GM23248 (cell line): ENCODE measurements around the gene KRTAP2-1. TPM values are rescaled to one million over a fixed set of nuclear protein-coding genes. Genes with fewer than 3 reads are reported as not detected.
"Not testable (repeated sequence)": the region's sequence is repeated elsewhere in the genome, so short reads cannot be mapped to it uniquely, and the experiment has no call there.

Experiments used
- DNase-seq: peaks from one replicate; pipeline ENCODE4 v3.0.0-alpha.2; 2015
- H2AFZ ChIP-seq: fragments of 200-600 bp; sonication (generic); 2 replicates; pipeline ENCODE4 v1.6.1; 2016; ENCODE audit warnings: antibody characterized with exemption
- H3F3A ChIP-seq: fragments of 200-600 bp; sonication (generic); 2 replicates; pipeline ENCODE4 v1.6.1; 2016; ENCODE audit warnings: mild to moderate bottlenecking, antibody characterized with exemption, mixed run types; ENCODE audit not compliant: insufficient read depth
- H3K27ac ChIP-seq: fragments of 200-600 bp; sonication (generic); 2 replicates; pipeline ENCODE4 v1.5.1; 2016; ENCODE audit warnings: mild to moderate bottlenecking
- H3K27me3 ChIP-seq: fragments of 200-600 bp; sonication (generic); replicated peaks from 2 replicates; pipeline ENCODE4 v1.6.1; 2016; ENCODE audit warnings: mild to moderate bottlenecking; ENCODE audit not compliant: insufficient read depth
- H3K36me3 ChIP-seq: fragments of 200-600 bp; sonication (generic); 2 replicates; pipeline ENCODE4 v1.6.1; 2016; ENCODE audit warnings: low read depth, mild to moderate bottlenecking
- H3K4me1 ChIP-seq: fragments of 200-600 bp; sonication (generic); 2 replicates; pipeline ENCODE4 v1.6.1; 2016; ENCODE audit warnings: mild to moderate bottlenecking; ENCODE audit not compliant: insufficient read depth
- H3K4me2 ChIP-seq: fragments of 200-600 bp; sonication (generic); one replicate; pipeline ENCODE4 v1.6.1; 2016; ENCODE audit warnings: mild to moderate bottlenecking; ENCODE audit not compliant: unreplicated experiment
- H3K4me3 ChIP-seq: fragments of 200-600 bp; sonication (generic); 2 replicates; pipeline ENCODE4 v1.5.1; 2016; ENCODE audit warnings: mild to moderate bottlenecking
- H3K79me2 ChIP-seq: fragments of 200-600 bp; sonication (generic); 2 replicates; pipeline ENCODE4 v1.6.1; 2016; ENCODE audit warnings: mild to moderate bottlenecking; ENCODE audit not compliant: insufficient read depth
- H3K9ac ChIP-seq: fragments of 200-600 bp; sonication (generic); 2 replicates; pipeline ENCODE4 v1.6.1; 2016; ENCODE audit warnings: mild to moderate bottlenecking
- H3K9me2 ChIP-seq: fragments of 200-600 bp; sonication (generic); 2 replicates; pipeline ENCODE4 v1.6.1; 2016; ENCODE audit warnings: mixed run types, mild to moderate bottlenecking, moderate library complexity; ENCODE audit not compliant: insufficient read depth
- H3K9me3 ChIP-seq: fragments of 200-600 bp; sonication (generic); one replicate; pipeline ENCODE4 v1.6.1; 2017; ENCODE audit warnings: low read depth
- H4K20me1 ChIP-seq: fragments of 200-600 bp; sonication (generic); 2 replicates; pipeline ENCODE4 v1.6.0; 2016; ENCODE audit not compliant: insufficient read depth
- EZH2 ChIP-seq: fragments of 200-600 bp; sonication (generic); IDR thresholded peaks from 2 replicates; pipeline ENCODE4 v1.6.1; 2018; ENCODE audit warnings: antibody characterized with exemption, mild to moderate bottlenecking; ENCODE audit not compliant: insufficient read depth, poor library complexity, severe bottlenecking
- EZH2phosphoT487 ChIP-seq: fragments of 200-600 bp; sonication (generic); IDR thresholded peaks from 2 replicates; pipeline ENCODE4 v1.6.1; 2018; ENCODE audit warnings: antibody characterized with exemption, moderate library complexity, mild to moderate bottlenecking, low read depth; ENCODE audit not compliant: insufficient read depth
- WGBS, 2 experiments: methylation state at CpG; one replicate each; pipeline ENCODE4 v1.1.6; 2015 to 2017; ENCODE audit warnings: low lambda C conversion rate in 2 of 2, low coverage in 1 of 2; ENCODE audit errors: missing lambda C conversion rate in 2 of 2; 5-methylcytosine and 5-hydroxymethylcytosine counted together
- in situ Hi-C: fragments of 300-500 bp; cut with MboI; formaldehyde crosslinking; loops from 2 replicates; pipeline ENCODE4 v1.15.0; 2020
- polyA plus RNA-seq: library from polyadenylated mRNA; unstranded; fragments of >200 nt; fragmentation: Nextera tagmentation; extraction: Ambion mirVana; gene quantifications from 2 replicates; pipeline ENCODE4 v1.2.1, GENCODE V29; 2016
- total RNA-seq: library from RNA; depleted of rRNA; stranded (reverse); fragments of >200 nt; shearing (Covaris generic); gene quantifications from 2 replicates; pipeline ENCODE4 v1.2.3, GENCODE V29; 2014

The KRTAP2-1 gene
- total and polyA plus RNA-seq, 2 experiments from 2014 or later = not detected

DNA sequence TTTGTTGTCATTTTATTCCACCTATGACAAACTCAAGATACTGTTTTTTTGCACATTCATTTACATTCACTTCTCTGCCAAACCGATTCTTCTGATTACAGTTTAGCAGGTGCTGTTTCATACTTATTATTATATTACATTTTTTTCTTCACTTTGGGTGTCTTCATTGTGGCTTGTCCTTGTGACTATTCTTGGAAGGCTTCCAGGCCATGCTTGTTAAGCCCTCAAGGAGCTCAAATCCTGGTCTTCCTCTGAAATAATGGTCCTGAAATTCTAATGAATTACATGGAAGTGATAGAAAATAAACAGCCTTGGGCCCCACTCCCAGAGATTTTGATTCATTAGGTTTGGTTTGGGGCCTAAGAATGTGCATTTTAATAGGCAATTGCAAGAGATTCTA lies 17.2 kb upstream of the KRTAP2-1 start:
- DNase-seq = no peak
- Histone ChIP-seq H3K79me2 (no peaks in the 10 kb centered on the region), H3K9ac (no peak overlapping the region), H3F3A (peaks cover 69% of the 10 kb centered on the region), H3K4me2 (no peak overlapping the region), H4K20me1 (no peaks in the 10 kb centered on the region), H3K27ac (no peak overlapping the region), H3K9me2 (no peaks in the 10 kb centered on the region), H3K9me3 (no peaks in the 10 kb centered on the region), H3K27me3 (no peaks in the 10 kb centered on the region), H2AFZ (no peak overlapping the region), H3K36me3 (no peaks in the 10 kb centered on the region), H3K4me3 (no peak overlapping the region), H3K4me1 (peaks cover 62% of the 10 kb centered on the region)
- in situ Hi-C loops = no loop called here
- WGBS, 2 experiments = 100% methylated on average over 1 of the region's 1 CpG
- TF ChIP-seq EZH2 (no peak), EZH2phosphoT487 (no peak)

DNA sequence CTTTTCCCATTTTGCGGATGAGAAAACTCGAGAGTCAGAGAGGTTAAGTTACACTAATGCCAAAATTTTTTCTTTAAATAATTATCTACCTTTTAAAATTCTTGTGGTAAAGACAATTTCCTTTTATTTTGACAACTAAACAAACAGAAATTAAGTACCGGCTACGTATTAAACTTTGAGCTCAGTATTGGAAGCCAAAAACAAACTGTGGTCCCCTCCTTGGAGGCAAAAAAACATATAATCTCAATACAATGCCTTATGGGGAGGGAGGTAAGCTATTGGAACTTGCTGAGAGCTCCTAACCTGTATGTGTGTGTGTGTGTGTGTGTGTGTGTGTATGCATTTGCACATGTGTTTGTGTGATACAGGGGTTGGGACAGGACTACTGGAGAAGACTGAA lies 16.3 kb upstream of the KRTAP2-1 start:
- peak overlapping the region; percentile 85 for H3K27ac ChIP-seq

DNA sequence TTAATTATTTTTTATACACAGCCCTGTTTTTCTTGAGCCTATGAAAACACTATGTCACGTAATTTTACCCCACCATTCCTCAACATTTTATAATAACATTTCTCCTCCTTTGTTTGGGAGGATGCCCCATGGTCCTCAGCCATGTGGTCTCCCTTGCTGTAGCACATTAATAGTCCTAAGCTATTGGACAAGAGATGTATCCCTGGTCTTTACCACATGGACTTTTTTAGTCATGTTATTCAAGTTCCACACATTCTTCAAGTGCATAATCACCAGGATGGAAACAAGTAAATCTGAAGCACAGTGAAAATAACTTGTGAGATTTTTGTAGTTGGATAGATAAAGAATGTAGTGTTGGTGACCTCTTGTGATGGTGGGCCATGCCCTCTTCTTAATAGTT lies 14.8 kb upstream of the KRTAP2-1 start:
- TF ChIP-seq EZH2 = no peak
- no peak for TF ChIP-seq EZH2phosphoT487
- DNase-seq = peak; percentile 87
- Histone ChIP-seq H4K20me1 (no peaks in the 10 kb centered on the region), H2AFZ (no peak overlapping the region), H3K4me3 (no peak overlapping the region), H3K79me2 (no peaks in the 10 kb centered on the region), H3K9ac (peak overlapping the region; percentile 46), H3K9me2 (no peaks in the 10 kb centered on the region), H3K27ac (peak overlapping the region; percentile 85), H3F3A (peaks cover 76% of the 10 kb centered on the region), H3K4me2 (peak overlapping the region; percentile 29), H3K4me1 (peaks cover 63% of the 10 kb centered on the region), H3K9me3 (no peaks in the 10 kb centered on the region), H3K27me3 (no peaks in the 10 kb centered on the region), H3K36me3 (no peaks in the 10 kb centered on the region)
- WGBS, 2 experiments = 0 to 7% methylated on average over 1 of the region's 1 CpG
- in situ Hi-C loops = no loop called here

More for the DNA sequence above, 16.3 kb upstream of the KRTAP2-1 start:
- Histone ChIP-seq H3K4me2 (no peak overlapping the region), H4K20me1 (no peaks in the 10 kb centered on the region), H2AFZ (no peak overlapping the region), H3K36me3 (no peaks in the 10 kb centered on the region), H3K9ac (no peak overlapping the region), H3K4me3 (no peak overlapping the region), H3K9me3 (no peaks in the 10 kb centered on the region), H3K9me2 (no peaks in the 10 kb centered on the region), H3K4me1 (peaks cover 69% of the 10 kb centered on the region), H3K79me2 (no peaks in the 10 kb centered on the region), H3K27me3 (no peaks in the 10 kb centered on the region), H3F3A (peaks cover 78% of the 10 kb centered on the region)
- no peak for DNase-seq
- 98 to 100% methylated on average over 4 of the region's 4 CpGs for WGBS, 2 experiments
- in situ Hi-C loops = no loop called here
- no peak for TF ChIP-seq EZH2phosphoT487
- no peak for TF ChIP-seq EZH2

DNA sequence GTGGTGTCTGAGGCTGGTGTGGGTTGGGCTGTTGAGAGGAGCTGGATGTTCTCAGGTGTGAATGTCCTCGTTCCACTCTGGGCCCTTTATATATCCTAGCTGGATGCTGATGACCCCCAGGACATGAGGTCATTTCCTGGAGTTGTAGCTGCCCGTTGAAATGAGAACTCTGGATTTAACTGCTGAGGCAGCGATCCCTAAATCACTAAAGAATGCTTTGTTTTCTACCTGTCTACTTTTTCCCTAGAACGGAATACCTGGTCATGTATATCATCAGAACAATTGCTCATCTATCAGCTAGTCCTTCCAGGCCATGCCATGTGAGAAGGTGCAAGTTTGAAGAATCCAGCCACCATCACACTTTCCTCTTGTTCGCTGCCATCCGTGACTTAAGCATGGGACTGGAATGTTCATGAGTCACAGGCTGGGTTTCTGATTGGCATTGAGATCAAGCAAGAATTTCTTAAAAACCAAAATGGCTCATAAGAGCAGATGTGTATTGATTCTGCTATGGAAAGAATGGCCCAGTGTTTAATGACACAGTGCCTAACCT lies 13.0 kb upstream of the KRTAP2-1 start, which contains the start of gene KRTAP2-3:
Gene KRTAP2-3 (minus strand): TSS at position 63 of the 553 bp plus-strand sequence. CDS start 64 bp downstream, outside the sequence.
- no peak within 1 kb of the TSS for H3K4me3 ChIP-seq
- peak within 1 kb of the TSS; percentile 29 for H3K4me2 ChIP-seq
- no peaks in the 10 kb centered on the region for H3K36me3 ChIP-seq
- no peaks in the 10 kb centered on the region for H3K9me3 ChIP-seq
- H3K9ac ChIP-seq = peak within 1 kb of the TSS; percentile 46
- H3F3A ChIP-seq = peaks cover 65% of the 10 kb centered on the region
- no peaks in the 10 kb centered on the region for H3K9me2 ChIP-seq
- TF ChIP-seq EZH2phosphoT487 = no peak
- TF ChIP-seq EZH2 = no peak
- peak; percentile 97 for DNase-seq
- H3K27ac ChIP-seq = peak within 1 kb of the TSS; percentile 85
- in situ Hi-C loops = no loop called here
- H4K20me1 ChIP-seq = no peaks in the 10 kb centered on the region
- H2AFZ ChIP-seq = no peak within 1 kb of the TSS
- no peaks in the 10 kb centered on the region for H3K79me2 ChIP-seq
- H3K4me1 ChIP-seq = peaks cover 50% of the 10 kb centered on the region
- WGBS, 2 experiments = 25% methylated on average over 6 of the region's 6 CpGs
- no peaks in the 10 kb centered on the region for H3K27me3 ChIP-seq

DNA sequence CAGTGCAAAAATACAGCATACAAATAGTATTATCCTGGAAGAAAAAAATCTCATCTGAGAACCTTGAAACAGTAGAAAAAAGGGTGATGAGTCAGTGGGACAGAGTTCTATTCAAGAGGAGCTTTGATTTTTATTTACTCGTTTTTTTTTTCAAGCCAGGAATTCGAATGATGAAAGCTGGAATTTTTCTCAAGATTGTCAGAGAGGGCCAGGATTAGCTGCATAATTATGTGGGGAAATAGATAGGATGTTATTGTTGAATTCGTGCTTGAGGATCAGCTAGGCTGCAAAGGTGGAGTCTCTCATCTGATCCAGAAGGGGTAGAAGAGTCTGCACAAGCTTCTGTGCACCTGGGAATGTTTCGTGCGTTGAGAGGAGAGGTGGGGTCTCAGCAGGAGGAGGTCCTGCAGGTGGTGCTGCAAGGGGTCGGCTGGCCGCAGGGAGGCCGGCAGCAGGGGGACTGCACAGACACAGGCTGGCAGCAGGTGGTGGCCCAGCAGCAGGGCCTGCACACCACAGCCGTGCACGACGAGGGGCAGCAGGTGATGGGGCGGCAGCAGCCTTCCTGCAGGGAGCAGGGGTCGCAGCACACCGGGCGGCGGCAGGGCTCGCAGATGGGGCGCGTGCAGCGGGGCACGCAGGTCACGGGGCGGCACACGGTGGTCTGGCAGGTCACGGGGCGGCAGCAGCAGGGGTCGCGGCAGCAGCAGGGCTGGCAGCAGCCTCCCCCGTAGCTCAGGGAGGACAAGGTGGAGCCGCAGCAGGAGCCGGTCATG lies 12.3 kb upstream of the KRTAP2-1 start:
- DNase-seq = peak; percentile 92
- H3K9me3 ChIP-seq, H3K36me3 ChIP-seq, H3K27me3 ChIP-seq, H2AFZ ChIP-seq, H3K4me3 ChIP-seq, H3K79me2 ChIP-seq, H3K9me2 ChIP-seq, H4K20me1 ChIP-seq, in situ Hi-C loops: not testable (repeated sequence)
- H3K4me1 ChIP-seq = peaks cover 50% of the 10 kb centered on the region
- peak overlapping the region; percentile 85 for H3K27ac ChIP-seq
- H3F3A ChIP-seq = peaks cover 62% of the 10 kb centered on the region
- peak overlapping the region; percentile 18; the same call in 1 of the 2 replicates for H3K9ac ChIP-seq
- H3K4me2 ChIP-seq = peak overlapping the region; percentile 19
- WGBS, 2 experiments = 48 to 57% methylated on average over 8 to 10 of the region's 31 CpGs
